ENCODE measurements around the gene CCR6. TPM values are rescaled to one million over a fixed set of nuclear protein-coding genes. Genes with fewer than 3 reads are reported as not detected.

CCR6 gene
- total RNA-seq, 1 donor from 2014 or later = not detected

- intact Hi-C loops (cut with micrococcal nuclease) = loop anchor here (1.0 to 2.0 kb wide), 2 partner anchors 145 to 367 kb away; no protein-coding TSS in a partner anchor
Measured at GRCh38 chr6:167141667-167142432, 19.0 kb downstream of the CCR6 start.

- intact Hi-C loops (cut with micrococcal nuclease) = loop anchor here (1.0 to 2.0 kb wide), 2 partner anchors 145 to 368 kb away; no protein-coding TSS in a partner anchor
Measured at GRCh38 chr6:167142433-167142761, 19.5 kb downstream of the CCR6 start.

GRCh38 chr6:167143041-167143440, 20.1 kb downstream of the CCR6 start:
- intact Hi-C loops (cut with micrococcal nuclease) = loop anchor here (2.0 kb wide), 1 partner anchor 368 kb away; no protein-coding TSS in a partner anchor

GRCh38 chr6:167145461-167145860, 22.6 kb downstream of the CCR6 start:
- intact Hi-C loops (cut with micrococcal nuclease) = no loop called here

- intact Hi-C loops (cut with micrococcal nuclease) = no loop called here
Measured at GRCh38 chr6:167146135-167146534, 23.2 kb downstream of the CCR6 start.

GRCh38 chr6:167146977-167147376, 24.1 kb downstream of the CCR6 start:
- intact Hi-C loops (cut with micrococcal nuclease) = no loop called here

- intact Hi-C loops (cut with micrococcal nuclease) = no loop called here
Measured at GRCh38 chr6:167148021-167148420, 25.1 kb downstream of the CCR6 start.

GRCh38 chr6:167148997-167149396, 26.1 kb downstream of the CCR6 start:
- intact Hi-C loops (cut with micrococcal nuclease) = no loop called here

GRCh38 chr6:167150941-167151549, 28.1 kb downstream of the CCR6 start:
- intact Hi-C loops (cut with micrococcal nuclease) = no loop called here

- intact Hi-C loops (cut with micrococcal nuclease) = no loop called here
Measured at GRCh38 chr6:167151648-167152047, 28.8 kb downstream of the CCR6 start.

GRCh38 chr6:167152862-167153261, 30.0 kb downstream of the CCR6 start:
- intact Hi-C loops (cut with micrococcal nuclease) = no loop called here

- intact Hi-C loops (cut with micrococcal nuclease) = no loop called here
Measured at GRCh38 chr6:167153521-167153959, 30.6 kb downstream of the CCR6 start.

- intact Hi-C loops (cut with micrococcal nuclease) = no loop called here
Measured at GRCh38 chr6:167154291-167154690, 31.4 kb downstream of the CCR6 start.

GRCh38 chr6:167154895-167155294, 32.0 kb downstream of the CCR6 start:
- intact Hi-C loops (cut with micrococcal nuclease) = no loop called here

GRCh38 chr6:167157414-167157813, 34.5 kb downstream of the CCR6 start:
- intact Hi-C loops (cut with micrococcal nuclease) = no loop called here

- intact Hi-C loops (cut with micrococcal nuclease) = no loop called here
Measured at GRCh38 chr6:167157863-167158262, 35.0 kb downstream of the CCR6 start, which contains the start of gene GPR31. Gene GPR31 (minus strand): TSS chr6:167157980. CDS start chr6:167157831, 149 bp downstream.

GRCh38 chr6:167161851-167162467, 39.1 kb downstream of the CCR6 start:
- intact Hi-C loops (cut with micrococcal nuclease) = no loop called here

- intact Hi-C loops (cut with micrococcal nuclease) = no loop called here
Measured at GRCh38 chr6:167162591-167162990, 39.7 kb downstream of the CCR6 start.

- intact Hi-C loops (cut with micrococcal nuclease) = no loop called here
Measured at GRCh38 chr6:167163476-167164011, 40.6 kb downstream of the CCR6 start.

GRCh38 chr6:167164261-167164660, 41.4 kb downstream of the CCR6 start:
- intact Hi-C loops (cut with micrococcal nuclease) = no loop called here

GRCh38 chr6:167165858-167166471, 43.1 kb downstream of the CCR6 start:
- intact Hi-C loops (cut with micrococcal nuclease) = no loop called here
